GM13977 (cell line): ENCODE measurements around the gene C4A.

Source experiments
- DNase-seq: peaks from one replicate; pipeline ENCODE4 v3.0.0; 2012; ENCODE audit warnings: low spot score
- CTCF ChIP-seq: IDR thresholded peaks from 2 replicates; pipeline ENCODE4 v1.5.1; 2012; ENCODE audit warnings: mild to moderate bottlenecking, control low read depth; ENCODE audit not compliant: insufficient read depth; ENCODE audit errors: extremely low read depth, missing control alignments
- in situ Hi-C: fragments of 300-500 bp; cut with MboI; formaldehyde crosslinking; loops from one replicate; pipeline ENCODE4 v1.12.0; 2022; ENCODE audit warnings: low sequenced_read_pairs, low pct_unique_long_range_greater_than_20kb, mixed read lengths, inconsistent platforms; ENCODE audit not compliant: unreplicated experiment

The C4A gene

GRCh38 chr6:31958741-31959739 lies 22.8 kb upstream of the C4A start, which contains the start of the genes NELFE and SKIC2:
Gene NELFE, minus strand, starts transcription at chr6:31958971. Its CDS starts 525 bp downstream, at chr6:31958446.
Gene SKIC2, plus strand, starts transcription at chr6:31959175. Its CDS starts 18 bp downstream, at chr6:31959193.
- in situ Hi-C loops: no loop called here
- DNase-seq: peak; percentile 100
- TF ChIP-seq CTCF: no peak

- TF ChIP-seq CTCF: no peak
- DNase-seq: no peak
- in situ Hi-C loops: no loop called here
Observed at GRCh38 chr6:31961616-31962015, 20.2 kb upstream of the C4A start.

GRCh38 chr6:31963921-31964320 lies 17.9 kb upstream of the C4A start:
- in situ Hi-C loops: no loop called here
- DNase-seq: no peak
- no peak for TF ChIP-seq CTCF

GRCh38 chr6:31965700-31966099 lies 16.2 kb upstream of the C4A start:
- DNase-seq: no peak
- TF ChIP-seq CTCF: no peak
- in situ Hi-C loops: no loop called here

GRCh38 chr6:31966506-31966905 lies 15.4 kb upstream of the C4A start:
- in situ Hi-C loops: no loop called here
- no peak for DNase-seq
- no peak for TF ChIP-seq CTCF

- no peak for TF ChIP-seq CTCF
- in situ Hi-C loops: no loop called here
- DNase-seq: no peak
Observed at GRCh38 chr6:31966997-31967925, 14.6 kb upstream of the C4A start.
